Measurements from ENCODE around the gene KLHL14.

DNA sequence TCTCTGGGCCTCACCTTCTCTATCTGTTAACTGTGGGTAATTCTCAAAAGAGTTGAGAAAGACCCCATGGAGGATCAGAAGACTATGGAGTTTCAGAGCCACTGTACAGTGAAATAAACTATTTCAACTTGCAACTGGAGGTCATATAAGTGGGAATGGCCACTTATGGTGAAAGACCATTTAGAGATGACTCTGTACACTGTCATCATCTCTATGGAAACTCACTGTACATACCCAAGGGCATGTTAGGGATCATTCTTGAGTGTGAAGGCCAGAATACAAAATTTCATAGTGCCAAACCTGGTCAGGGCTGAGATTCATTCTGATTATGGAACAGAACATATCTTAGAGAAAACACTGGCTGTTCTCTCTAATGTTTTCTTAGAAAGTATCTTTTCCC lies 149.3 kb downstream of the KLHL14 start:
- TF ChIP-seq, protein P1, sequence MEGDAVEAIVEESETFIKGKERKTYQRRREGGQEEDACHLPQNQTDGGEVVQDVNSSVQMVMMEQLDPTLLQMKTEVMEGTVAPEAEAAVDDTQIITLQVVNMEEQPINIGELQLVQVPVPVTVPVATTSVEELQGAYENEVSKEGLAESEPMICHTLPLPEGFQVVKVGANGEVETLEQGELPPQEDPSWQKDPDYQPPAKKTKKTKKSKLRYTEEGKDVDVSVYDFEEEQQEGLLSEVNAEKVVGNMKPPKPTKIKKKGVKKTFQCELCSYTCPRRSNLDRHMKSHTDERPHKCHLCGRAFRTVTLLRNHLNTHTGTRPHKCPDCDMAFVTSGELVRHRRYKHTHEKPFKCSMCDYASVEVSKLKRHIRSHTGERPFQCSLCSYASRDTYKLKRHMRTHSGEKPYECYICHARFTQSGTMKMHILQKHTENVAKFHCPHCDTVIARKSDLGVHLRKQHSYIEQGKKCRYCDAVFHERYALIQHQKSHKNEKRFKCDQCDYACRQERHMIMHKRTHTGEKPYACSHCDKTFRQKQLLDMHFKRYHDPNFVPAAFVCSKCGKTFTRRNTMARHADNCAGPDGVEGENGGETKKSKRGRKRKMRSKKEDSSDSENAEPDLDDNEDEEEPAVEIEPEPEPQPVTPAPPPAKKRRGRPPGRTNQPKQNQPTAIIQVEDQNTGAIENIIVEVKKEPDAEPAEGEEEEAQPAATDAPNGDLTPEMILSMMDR (IDR thresholded peaks at IDR 0.05; ENCODE audit: low read depth, low read length) = no peak
- no peak for TF ChIP-seq MAX (IDR thresholded peaks at IDR 0.05; ENCODE audit: low read depth, low read length)
- no peak for TF ChIP-seq MYC (IDR thresholded peaks at IDR 0.05; ENCODE audit: low read depth, low read length)
